ENCODE measurements around the gene CNTN6. TPM values are rescaled to one million over a fixed set of nuclear protein-coding genes. Genes with fewer than 3 reads are reported as not detected.

CNTN6 gene
- total RNA-seq = 0.05 and 0.59 TPM in 2 replicates

DNA sequence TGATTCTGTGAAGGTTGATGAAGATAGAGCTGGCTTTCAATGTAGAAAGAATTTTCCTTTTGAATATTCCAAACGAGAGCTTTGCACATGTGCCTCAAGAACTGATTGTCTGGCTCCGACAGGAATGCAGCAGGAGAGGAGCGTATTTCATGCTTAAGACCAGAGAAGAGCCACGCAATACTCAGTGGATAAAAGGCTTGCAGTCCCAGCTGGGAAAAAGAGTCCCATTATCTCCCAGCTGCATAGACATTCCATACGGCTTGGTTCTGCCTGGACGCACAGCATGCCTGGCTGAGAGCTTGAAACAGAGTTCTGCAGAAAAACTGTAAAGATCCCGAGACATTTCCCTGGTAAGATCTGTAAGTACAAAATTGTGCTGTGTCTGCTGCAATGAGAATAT, at the start of gene CNTN6:
Gene CNTN6 (plus strand): TSS at position 254 of the 400 bp plus-strand sequence. CDS start 54,985 bp downstream, outside the sequence.

